MM.1S (cell line): ENCODE results near the gene CNTNAP2.

Experiments used
- EZH2 ChIP-seq: fragments of 300-600 bp; sonication (generic); optimal IDR thresholded peaks from 2 replicates; pipeline ENCODE3; 2017; ENCODE audit warnings: low read depth, mild to moderate bottlenecking, antibody characterized with exemption, low read length, mixed read lengths
- EZH2phosphoT487 ChIP-seq: fragments of 300-600 bp; sonication (generic); IDR thresholded peaks from 2 replicates; pipeline ENCODE4 v1.6.1; 2018; ENCODE audit warnings: antibody characterized with exemption, low read length

DNA sequence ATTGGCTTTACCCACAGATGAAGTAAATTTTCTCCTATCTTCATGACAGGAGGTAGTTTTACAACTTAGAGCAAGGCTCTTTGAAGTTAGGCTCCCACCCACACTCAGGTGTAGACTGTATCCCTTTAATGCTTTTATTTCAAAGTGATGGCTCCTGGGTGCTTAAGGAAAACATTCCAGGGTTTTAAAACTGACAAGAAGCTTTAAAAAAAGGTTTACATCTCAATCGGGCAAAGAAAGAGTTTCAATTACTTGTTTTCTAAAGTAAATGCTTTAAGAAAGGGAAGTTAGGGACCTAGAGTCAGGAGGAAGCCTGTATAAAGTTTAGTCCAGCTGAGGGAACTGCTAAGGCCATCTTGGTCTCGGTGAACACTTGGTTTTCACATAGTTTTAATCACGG lies 1320.1 kb downstream of the CNTNAP2 start:
- TF ChIP-seq EZH2 = no peak
- no peak for TF ChIP-seq EZH2phosphoT487
